Measurements from ENCODE around the gene TAF6L. TPM values are rescaled to one million over a fixed set of nuclear protein-coding genes. Genes with fewer than 3 reads are reported as not detected.

TAF6L gene
- total and polyA plus RNA-seq, 9 of the 15 experiments (the other 6 are each of a cell fraction or from before 2014, with no cell fraction given): 0.04 to 45.5 (median 20.8) TPM

GRCh38 chr11:62728171-62728988 is 42.8 kb upstream of the TAF6L start, which contains the start of gene TTC9C (continued):
- TF ChIP-seq FIP1L1 (IDR thresholded peaks at IDR 0.05; ENCODE audit: low read depth, low read length, poor library complexity, severe bottlenecking) (no peak), ZBTB11 (CRISPR knock-in tag; IDR thresholded peaks at IDR 0.05) (no peak), EWSR1 (IDR thresholded peaks at IDR 0.05; ENCODE audit: borderline replicate concordance, low read depth, partially characterized antibody) (no peak), ZNF232 (CRISPR knock-in tag; IDR thresholded peaks at IDR 0.05) (no peak), ELF4 (CRISPR knock-in tag; IDR thresholded peaks at IDR 0.05) (no peak), SRSF1 (IDR thresholded peaks at IDR 0.05; ENCODE audit: low read depth, low read length) (no peak), ZNF696 (CRISPR knock-in tag; conservative IDR thresholded peaks at IDR 0.05) (no peak), BACH1 (tag; IDR thresholded peaks at IDR 0.05) (no peak), JUND (IDR thresholded peaks at IDR 0.05; ENCODE audit: borderline replicate concordance, low read depth, low read length) (no peak), JUND (tag; IDR thresholded peaks at IDR 0.05; ENCODE audit: borderline replicate concordance, low read depth, low read length) (peak; percentile 45; the same call in 1 of the 3 replicates), KLF13 (tag; IDR thresholded peaks at IDR 0.05; ENCODE audit: borderline replicate concordance, low read depth) (peak; percentile 96), ZNF239 (CRISPR knock-in tag; IDR thresholded peaks at IDR 0.05) (no peak), RBM25 (IDR thresholded peaks at IDR 0.05; ENCODE audit: low read depth, low read length, severe bottlenecking) (no peak), RB1 (IDR thresholded peaks at IDR 0.05; ENCODE audit: low read depth) (peak; percentile 35; the same call in 1 of the 2 replicates), ZNF12 (CRISPR knock-in tag; IDR thresholded peaks at IDR 0.05) (no peak), PRMT5 (CRISPR knock-in tag; IDR thresholded peaks at IDR 0.05) (no peak), ZNF165 (CRISPR knock-in tag; IDR thresholded peaks at IDR 0.05; ENCODE audit: borderline replicate concordance) (no peak), MYC (IDR thresholded peaks at IDR 0.05; ENCODE audit: low read depth, low read length) (peak; percentile 69), MYC (CRISPR knock-in tag; IDR thresholded peaks at IDR 0.05; ENCODE audit: borderline replicate concordance, low read depth) (no peak), RBM39 (optimal IDR thresholded peaks at IDR 0.05; ENCODE audit: low read depth, low read length) (no peak), ZNF175 (CRISPR knock-in tag; IDR thresholded peaks at IDR 0.05; ENCODE audit: low read depth) (no peak)
- TF ChIP-seq, protein P1, sequence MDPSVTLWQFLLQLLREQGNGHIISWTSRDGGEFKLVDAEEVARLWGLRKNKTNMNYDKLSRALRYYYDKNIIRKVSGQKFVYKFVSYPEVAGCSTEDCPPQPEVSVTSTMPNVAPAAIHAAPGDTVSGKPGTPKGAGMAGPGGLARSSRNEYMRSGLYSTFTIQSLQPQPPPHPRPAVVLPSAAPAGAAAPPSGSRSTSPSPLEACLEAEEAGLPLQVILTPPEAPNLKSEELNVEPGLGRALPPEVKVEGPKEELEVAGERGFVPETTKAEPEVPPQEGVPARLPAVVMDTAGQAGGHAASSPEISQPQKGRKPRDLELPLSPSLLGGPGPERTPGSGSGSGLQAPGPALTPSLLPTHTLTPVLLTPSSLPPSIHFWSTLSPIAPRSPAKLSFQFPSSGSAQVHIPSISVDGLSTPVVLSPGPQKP (CRISPR knock-in tag; IDR thresholded peaks at IDR 0.05): no peak
- TF ChIP-seq, protein P2, sequence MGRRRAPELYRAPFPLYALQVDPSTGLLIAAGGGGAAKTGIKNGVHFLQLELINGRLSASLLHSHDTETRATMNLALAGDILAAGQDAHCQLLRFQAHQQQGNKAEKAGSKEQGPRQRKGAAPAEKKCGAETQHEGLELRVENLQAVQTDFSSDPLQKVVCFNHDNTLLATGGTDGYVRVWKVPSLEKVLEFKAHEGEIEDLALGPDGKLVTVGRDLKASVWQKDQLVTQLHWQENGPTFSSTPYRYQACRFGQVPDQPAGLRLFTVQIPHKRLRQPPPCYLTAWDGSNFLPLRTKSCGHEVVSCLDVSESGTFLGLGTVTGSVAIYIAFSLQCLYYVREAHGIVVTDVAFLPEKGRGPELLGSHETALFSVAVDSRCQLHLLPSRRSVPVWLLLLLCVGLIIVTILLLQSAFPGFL (CRISPR knock-in tag; IDR thresholded peaks at IDR 0.05): no peak
